Panc1 (cell line): ENCODE results near the gene CEACAM21. TPM values are rescaled to one million over a fixed set of nuclear protein-coding genes. Genes with fewer than 3 reads are reported as not detected.

Experiments used
- ATAC-seq: fragments of 200-7000 bp; cut with Tn5 transposase; 2 replicates; pipeline ENCODE4 v1.9.1; 2020; ENCODE audit warnings: mild to moderate bottlenecking, moderate library complexity
- BruUV-seq: library from RNA; stranded (reverse); fragments of 400-500 nt; replicated peaks from 2 replicates; lab custom pipeline; 2021; lab: Mats Ljungman, UMichigan
- CTCF ChIA-PET: fragments of 300-600 bp; sonication (Branson Sonifier 250); formaldehyde crosslinking; loops from one replicate; lab custom pipeline; 2022; ENCODE audit warnings: antibody characterized with exemption; lab: Charles Lee
- POLR2A ChIA-PET: fragments of 300-600 bp; sonication (Branson Sonifier 250); formaldehyde crosslinking; loops from one replicate; lab custom pipeline; 2022; ENCODE audit warnings: antibody characterized with exemption; lab: Charles Lee
- DNase-seq: peaks from one replicate; pipeline ENCODE4 v3.0.0-alpha.2; 2010; ENCODE audit warnings: low read depth, low spot score
- H3K27ac ChIP-seq: 2 replicates; pipeline ENCODE4 v1.5.1; 2011; ENCODE audit warnings: mild to moderate bottlenecking, low read length, inconsistent platforms
- H3K27me3 ChIP-seq: fragments of 200-500 bp; sonication (Bioruptor generic); 2 replicates; pipeline ENCODE4 v1.6.0; 2014; ENCODE audit warnings: low read length, inconsistent platforms; ENCODE audit not compliant: control insufficient read depth, insufficient read depth
- H3K36me3 ChIP-seq: fragments of 200-500 bp; sonication (Bioruptor generic); 2 replicates; pipeline ENCODE4 v1.5.1; 2014; ENCODE audit warnings: inconsistent platforms, mild to moderate bottlenecking, low read length, moderate library complexity; ENCODE audit not compliant: control insufficient read depth, insufficient read depth
- H3K4me1 ChIP-seq: 2 replicates; pipeline ENCODE4 v1.5.1; 2011; ENCODE audit warnings: inconsistent platforms, mild to moderate bottlenecking, low read length, moderate library complexity; ENCODE audit not compliant: control insufficient read depth, insufficient read depth
- H3K4me3 ChIP-seq, 2 experiments: 2 replicates each; pipeline ENCODE4 v1.5.1; 2011 to 2012; ENCODE audit warnings: low read depth in 2 of 2, low read length in 2 of 2, mild to moderate bottlenecking in 2 of 2, inconsistent platforms in 1 of 2, moderate library complexity in 1 of 2
- H3K9me3 ChIP-seq: fragments of 200-500 bp; sonication (Bioruptor generic); 2 replicates; pipeline ENCODE4 v1.5.1; 2014; ENCODE audit warnings: low read depth, mild to moderate bottlenecking, inconsistent platforms, low read length, moderate library complexity; ENCODE audit not compliant: control insufficient read depth, insufficient read depth
- POLR2AphosphoS5 ChIP-seq: IDR thresholded peaks from 2 replicates; pipeline ENCODE4 v1.6.1; 2012; ENCODE audit warnings: mild to moderate bottlenecking, low read depth, low read length, moderate library complexity
- SIN3A ChIP-seq: IDR thresholded peaks from 2 replicates; pipeline ENCODE4 v1.6.1; 2012; ENCODE audit warnings: low read depth, mild to moderate bottlenecking, low read length, moderate library complexity, borderline replicate concordance; ENCODE audit not compliant: insufficient read depth
- TCF7L2 ChIP-seq: IDR thresholded peaks from 2 replicates; pipeline ENCODE4 v1.6.1; 2011; ENCODE audit warnings: mild to moderate bottlenecking, low read depth, low read length, inconsistent platforms
- in situ Hi-C: cut with HindIII; loops from 2 replicates; pipeline ENCODE4 v1.10.0; 2016; ENCODE audit warnings: low sequenced_read_pairs, low pct_unique_long_range_greater_than_20kb
- intact Hi-C: fragments of 100-400 bp; cut with micrococcal nuclease; formaldehyde crosslinking; loops from one replicate; pipeline ENCODE4 v1.10.0; 2022; ENCODE audit not compliant: unreplicated experiment
- total RNA-seq: library from RNA; stranded (reverse); gene quantifications from one replicate; pipeline ENCODE4 v1.2.1, GENCODE V29; 2021; ENCODE audit not compliant: unreplicated experiment
- TF ChIP-seq, protein P1 (sequence below), 2 experiments: IDR thresholded peaks; 2 replicates each; pipeline ENCODE4 v1.6.1; 2011 to 2012; ENCODE audit warnings: low read depth in 2 of 2, control low read depth in 1 of 2, low read length in 1 of 2, mild to moderate bottlenecking in 1 of 2, moderate library complexity in 1 of 2; ENCODE audit not compliant: insufficient read depth in 1 of 2
- TF ChIP-seq, protein P2 (sequence below): fragments of 450-650 bp; IDR thresholded peaks from 2 replicates; pipeline ENCODE4 v1.5.1; 2017; ENCODE audit warnings: mild to moderate bottlenecking

The CEACAM21 gene
- total RNA-seq, 1 experiment from 2014 or later, result not detected

DNA sequence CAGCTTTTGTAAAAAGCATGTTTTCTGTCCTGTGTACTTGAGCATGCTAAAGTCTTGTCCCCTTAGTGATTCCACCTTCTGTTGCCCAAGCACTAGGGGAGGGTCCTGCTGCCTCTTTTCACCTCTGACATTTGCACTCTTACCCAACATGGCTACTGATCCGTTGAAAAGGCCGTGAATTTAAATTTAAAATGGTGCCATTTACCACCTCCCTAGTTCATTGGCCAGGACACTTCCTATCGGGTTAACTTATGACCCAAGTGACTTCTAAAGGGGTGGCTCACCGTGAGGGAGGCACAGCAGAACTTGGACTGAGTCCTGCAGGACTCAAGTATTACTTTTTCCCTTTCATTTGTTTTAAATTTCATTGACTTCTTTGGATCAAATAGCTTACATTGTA lies 33.3 kb upstream of the CEACAM21 start:
- in situ Hi-C loops, result no loop called here
- H3K27ac ChIP-seq, result no peak overlapping the region
- BruUV-seq, result no TSS peak
- DNase-seq (no peak), ATAC-seq (no peak)
- H3K4me1 ChIP-seq, result no peaks in the 10 kb centered on the region
- H3K27me3 ChIP-seq, result no peaks in the 10 kb centered on the region
- intact Hi-C loops, result loop anchor here (10.0 kb wide), 1 partner anchor 78 kb away; no protein-coding TSS in a partner anchor
- TF ChIP-seq POLR2AphosphoS5 (no peak), SIN3A (no peak), TCF7L2 (no peak)
- TF ChIP-seq, protein P1, sequence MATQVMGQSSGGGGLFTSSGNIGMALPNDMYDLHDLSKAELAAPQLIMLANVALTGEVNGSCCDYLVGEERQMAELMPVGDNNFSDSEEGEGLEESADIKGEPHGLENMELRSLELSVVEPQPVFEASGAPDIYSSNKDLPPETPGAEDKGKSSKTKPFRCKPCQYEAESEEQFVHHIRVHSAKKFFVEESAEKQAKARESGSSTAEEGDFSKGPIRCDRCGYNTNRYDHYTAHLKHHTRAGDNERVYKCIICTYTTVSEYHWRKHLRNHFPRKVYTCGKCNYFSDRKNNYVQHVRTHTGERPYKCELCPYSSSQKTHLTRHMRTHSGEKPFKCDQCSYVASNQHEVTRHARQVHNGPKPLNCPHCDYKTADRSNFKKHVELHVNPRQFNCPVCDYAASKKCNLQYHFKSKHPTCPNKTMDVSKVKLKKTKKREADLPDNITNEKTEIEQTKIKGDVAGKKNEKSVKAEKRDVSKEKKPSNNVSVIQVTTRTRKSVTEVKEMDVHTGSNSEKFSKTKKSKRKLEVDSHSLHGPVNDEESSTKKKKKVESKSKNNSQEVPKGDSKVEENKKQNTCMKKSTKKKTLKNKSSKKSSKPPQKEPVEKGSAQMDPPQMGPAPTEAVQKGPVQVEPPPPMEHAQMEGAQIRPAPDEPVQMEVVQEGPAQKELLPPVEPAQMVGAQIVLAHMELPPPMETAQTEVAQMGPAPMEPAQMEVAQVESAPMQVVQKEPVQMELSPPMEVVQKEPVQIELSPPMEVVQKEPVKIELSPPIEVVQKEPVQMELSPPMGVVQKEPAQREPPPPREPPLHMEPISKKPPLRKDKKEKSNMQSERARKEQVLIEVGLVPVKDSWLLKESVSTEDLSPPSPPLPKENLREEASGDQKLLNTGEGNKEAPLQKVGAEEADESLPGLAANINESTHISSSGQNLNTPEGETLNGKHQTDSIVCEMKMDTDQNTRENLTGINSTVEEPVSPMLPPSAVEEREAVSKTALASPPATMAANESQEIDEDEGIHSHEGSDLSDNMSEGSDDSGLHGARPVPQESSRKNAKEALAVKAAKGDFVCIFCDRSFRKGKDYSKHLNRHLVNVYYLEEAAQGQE (IDR thresholded peaks at IDR 0.05; ENCODE audit: insufficient read depth in 1 of 2, low read depth in 2 of 2, low read length in 1 of 2), result no peak
- TF ChIP-seq, protein P2, sequence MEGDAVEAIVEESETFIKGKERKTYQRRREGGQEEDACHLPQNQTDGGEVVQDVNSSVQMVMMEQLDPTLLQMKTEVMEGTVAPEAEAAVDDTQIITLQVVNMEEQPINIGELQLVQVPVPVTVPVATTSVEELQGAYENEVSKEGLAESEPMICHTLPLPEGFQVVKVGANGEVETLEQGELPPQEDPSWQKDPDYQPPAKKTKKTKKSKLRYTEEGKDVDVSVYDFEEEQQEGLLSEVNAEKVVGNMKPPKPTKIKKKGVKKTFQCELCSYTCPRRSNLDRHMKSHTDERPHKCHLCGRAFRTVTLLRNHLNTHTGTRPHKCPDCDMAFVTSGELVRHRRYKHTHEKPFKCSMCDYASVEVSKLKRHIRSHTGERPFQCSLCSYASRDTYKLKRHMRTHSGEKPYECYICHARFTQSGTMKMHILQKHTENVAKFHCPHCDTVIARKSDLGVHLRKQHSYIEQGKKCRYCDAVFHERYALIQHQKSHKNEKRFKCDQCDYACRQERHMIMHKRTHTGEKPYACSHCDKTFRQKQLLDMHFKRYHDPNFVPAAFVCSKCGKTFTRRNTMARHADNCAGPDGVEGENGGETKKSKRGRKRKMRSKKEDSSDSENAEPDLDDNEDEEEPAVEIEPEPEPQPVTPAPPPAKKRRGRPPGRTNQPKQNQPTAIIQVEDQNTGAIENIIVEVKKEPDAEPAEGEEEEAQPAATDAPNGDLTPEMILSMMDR, result no peak
- POLR2A ChIA-PET, result no interaction called here
- H3K36me3 ChIP-seq, result no peaks in the 10 kb centered on the region
- H3K4me3 ChIP-seq, result no peak overlapping the region
- H3K9me3 ChIP-seq, result no peaks in the 10 kb centered on the region
- CTCF ChIA-PET, result interaction anchor here (0.6 kb wide), 1 partner anchor 294 kb away, joined by 3 read pairs; no protein-coding TSS in a partner anchor

DNA sequence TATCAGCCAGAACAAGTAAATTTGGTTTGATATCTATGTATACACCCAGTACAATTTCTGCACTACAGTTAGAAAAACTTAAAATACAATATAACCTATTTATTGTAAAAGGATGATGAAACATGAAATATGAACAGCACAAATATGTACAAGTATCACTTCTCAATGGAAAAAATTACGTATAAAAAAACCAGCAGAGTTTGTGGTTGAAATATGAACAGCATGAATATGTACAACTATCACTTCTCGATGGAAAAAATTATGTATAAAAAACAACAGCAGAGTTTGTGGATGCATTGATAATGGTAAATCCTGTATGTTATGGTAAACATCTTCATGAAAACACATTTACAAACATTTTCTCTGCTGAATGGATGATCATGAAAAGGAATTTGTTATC lies 32.4 kb upstream of the CEACAM21 start:
- POLR2A ChIA-PET, result no interaction called here
- no peak overlapping the region for H3K4me3 ChIP-seq
- no peaks in the 10 kb centered on the region for H3K36me3 ChIP-seq
- BruUV-seq, result no TSS peak
- no peak overlapping the region for H3K27ac ChIP-seq
- ATAC-seq, result no peak
- in situ Hi-C loops (no loop called here), intact Hi-C loops (loop anchor here (10.0 kb wide), 1 partner anchor 79 kb away; no protein-coding TSS in a partner anchor)
- no peaks in the 10 kb centered on the region for H3K27me3 ChIP-seq
- no peaks in the 10 kb centered on the region for H3K4me1 ChIP-seq
- H3K9me3 ChIP-seq, result no peaks in the 10 kb centered on the region
- no peak for TF ChIP-seq TCF7L2
- DNase-seq, result no peak
- CTCF ChIA-PET, result no interaction called here

DNA sequence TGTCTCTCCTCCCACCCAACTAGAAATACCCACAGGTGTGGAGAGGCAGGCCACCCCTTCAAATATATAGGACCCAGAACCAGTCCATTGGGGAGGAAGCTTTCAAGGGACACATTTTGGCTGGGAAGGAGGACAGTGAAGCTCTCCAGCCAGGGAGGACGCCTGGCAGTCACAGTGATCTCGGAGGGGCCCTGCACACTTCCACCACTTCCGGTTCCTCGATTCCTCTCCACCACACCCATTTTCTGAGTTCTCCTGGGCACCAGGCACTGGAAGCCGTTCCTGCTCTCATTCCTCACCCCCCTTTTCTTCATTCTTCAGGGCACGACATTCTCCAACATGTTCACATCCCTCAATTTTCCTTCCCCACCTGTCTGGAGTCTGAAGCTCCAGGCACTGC lies 30.4 kb upstream of the CEACAM21 start:
- peaks cover 3% of the 10 kb centered on the region for H3K27me3 ChIP-seq

More for the DNA sequence above, 30.4 kb upstream of the CEACAM21 start:
- H3K4me1 ChIP-seq, result no peaks in the 10 kb centered on the region
- intact Hi-C loops (loop anchor here (10.0 kb wide), 1 partner anchor 81 kb away; no protein-coding TSS in a partner anchor), in situ Hi-C loops (no loop called here)
- TF ChIP-seq, protein P1 (IDR thresholded peaks at IDR 0.05; ENCODE audit: insufficient read depth in 1 of 2, low read depth in 2 of 2, low read length in 1 of 2), result no peak
- TF ChIP-seq, protein P2, result no peak
- TF ChIP-seq POLR2AphosphoS5 (no peak), TCF7L2 (no peak), SIN3A (no peak)
- H3K9me3 ChIP-seq, result no peaks in the 10 kb centered on the region
- no TSS peak for BruUV-seq
- ChIA-PET CTCF (no interaction called here), POLR2A (no interaction called here)
- H3K4me3 ChIP-seq, result no peak overlapping the region
- ATAC-seq (no peak), DNase-seq (no peak)
- no peak overlapping the region for H3K27ac ChIP-seq
- H3K36me3 ChIP-seq, result no peaks in the 10 kb centered on the region; the same call in 1 of the 2 replicates
